ENCODE data around the gene FBXO21. TPM values are rescaled to one million over a fixed set of nuclear protein-coding genes. Genes with fewer than 3 reads are reported as not detected.

Gene FBXO21
- polyA plus RNA-seq, 1 donor (not counting 4 experiments of a cell fraction or from before 2014, with no cell fraction given) = 21.9 TPM

DNA sequence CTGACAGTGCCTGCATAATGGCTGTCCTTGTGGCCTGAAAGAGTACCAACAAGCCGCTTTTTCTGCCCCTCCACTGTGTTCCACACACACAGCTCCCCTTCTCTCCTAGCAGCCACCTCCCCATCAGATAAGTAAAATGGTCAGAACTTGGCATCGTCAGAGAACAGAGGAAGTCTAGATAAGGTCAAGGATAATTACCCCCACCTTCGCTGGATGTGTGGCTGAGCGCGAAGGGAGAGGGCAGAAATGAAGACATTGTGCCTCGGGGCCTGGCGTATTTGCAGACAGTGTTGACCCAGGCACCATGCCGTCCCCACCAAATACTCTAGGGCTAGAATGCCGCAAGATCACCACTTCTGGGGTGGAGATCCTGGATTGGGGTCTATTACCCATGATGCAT lies 30.6 kb downstream of the FBXO21 start:
- dilution Hi-C loops (cut with MboI; ENCODE audit: extremely low pct_ligation_motif_present, low sequenced_read_pairs) = no loop called here
- Histone ChIP-seq H3K27me3 (ENCODE audit: control insufficient read depth, extremely low read depth, insufficient read depth, low read length) (no peaks in the 10 kb centered on the region), H3K27ac (ENCODE audit: control insufficient read depth, insufficient read depth, low read length) (no peak overlapping the region), H3K36me3 (ENCODE audit: control insufficient read depth in 2 of 2, extremely low read depth in 1 of 2, insufficient read depth in 2 of 2, low read length in 2 of 2) (peaks cover 31 to 36% of the 10 kb centered on the region in 2 experiments), H3K9me1 (ENCODE audit: control insufficient read depth, extremely low read depth, insufficient read depth, low read length) (no peaks in the 10 kb centered on the region), H3K4me3 (ENCODE audit: control insufficient read depth in 2 of 3, extremely low read depth in 1 of 3, insufficient read depth in 2 of 3, low read depth in 1 of 3, low read length in 3 of 3) (no peak overlapping the region), H3K79me2 (ENCODE audit: control insufficient read depth, insufficient read depth, low read length) (no peaks in the 10 kb centered on the region), H4K20me1 (ENCODE audit: control insufficient read depth, extremely low read depth, insufficient read depth, low read length) (peaks cover 2% of the 10 kb centered on the region), H3K9me3 (ENCODE audit: control insufficient read depth, low read depth, low read length) (no peaks in the 10 kb centered on the region), H3K9ac (ENCODE audit: control insufficient read depth, extremely low read depth, insufficient read depth, low read length) (no peak overlapping the region), H3K4me2 (ENCODE audit: control insufficient read depth, extremely low read depth, insufficient read depth, low read depth, low read length) (no peak overlapping the region), H3K4me1 (ENCODE audit: control insufficient read depth, extremely low read depth, insufficient read depth, low read length) (no peaks in the 10 kb centered on the region), H2AFZ (ENCODE audit: control insufficient read depth, low read length) (no peak overlapping the region)
- no peak for TF ChIP-seq EZH2 (IDR thresholded peaks at IDR 0.05; ENCODE audit: low read length)
- TF ChIP-seq, protein P1, sequence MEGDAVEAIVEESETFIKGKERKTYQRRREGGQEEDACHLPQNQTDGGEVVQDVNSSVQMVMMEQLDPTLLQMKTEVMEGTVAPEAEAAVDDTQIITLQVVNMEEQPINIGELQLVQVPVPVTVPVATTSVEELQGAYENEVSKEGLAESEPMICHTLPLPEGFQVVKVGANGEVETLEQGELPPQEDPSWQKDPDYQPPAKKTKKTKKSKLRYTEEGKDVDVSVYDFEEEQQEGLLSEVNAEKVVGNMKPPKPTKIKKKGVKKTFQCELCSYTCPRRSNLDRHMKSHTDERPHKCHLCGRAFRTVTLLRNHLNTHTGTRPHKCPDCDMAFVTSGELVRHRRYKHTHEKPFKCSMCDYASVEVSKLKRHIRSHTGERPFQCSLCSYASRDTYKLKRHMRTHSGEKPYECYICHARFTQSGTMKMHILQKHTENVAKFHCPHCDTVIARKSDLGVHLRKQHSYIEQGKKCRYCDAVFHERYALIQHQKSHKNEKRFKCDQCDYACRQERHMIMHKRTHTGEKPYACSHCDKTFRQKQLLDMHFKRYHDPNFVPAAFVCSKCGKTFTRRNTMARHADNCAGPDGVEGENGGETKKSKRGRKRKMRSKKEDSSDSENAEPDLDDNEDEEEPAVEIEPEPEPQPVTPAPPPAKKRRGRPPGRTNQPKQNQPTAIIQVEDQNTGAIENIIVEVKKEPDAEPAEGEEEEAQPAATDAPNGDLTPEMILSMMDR (optimal IDR thresholded peaks at IDR 0.05 in 1 of 3, IDR thresholded peaks at IDR 0.05 in 1 of 3, conservative IDR thresholded peaks at IDR 0.05 in 1 of 3; ENCODE audit: extremely low read depth in 1 of 3, insufficient read depth in 2 of 3, low read length in 3 of 3) = no peak
- no peak for DNase-seq (ENCODE audit: low read depth, low spot score)
- FAIRE-seq = no peak

DNA sequence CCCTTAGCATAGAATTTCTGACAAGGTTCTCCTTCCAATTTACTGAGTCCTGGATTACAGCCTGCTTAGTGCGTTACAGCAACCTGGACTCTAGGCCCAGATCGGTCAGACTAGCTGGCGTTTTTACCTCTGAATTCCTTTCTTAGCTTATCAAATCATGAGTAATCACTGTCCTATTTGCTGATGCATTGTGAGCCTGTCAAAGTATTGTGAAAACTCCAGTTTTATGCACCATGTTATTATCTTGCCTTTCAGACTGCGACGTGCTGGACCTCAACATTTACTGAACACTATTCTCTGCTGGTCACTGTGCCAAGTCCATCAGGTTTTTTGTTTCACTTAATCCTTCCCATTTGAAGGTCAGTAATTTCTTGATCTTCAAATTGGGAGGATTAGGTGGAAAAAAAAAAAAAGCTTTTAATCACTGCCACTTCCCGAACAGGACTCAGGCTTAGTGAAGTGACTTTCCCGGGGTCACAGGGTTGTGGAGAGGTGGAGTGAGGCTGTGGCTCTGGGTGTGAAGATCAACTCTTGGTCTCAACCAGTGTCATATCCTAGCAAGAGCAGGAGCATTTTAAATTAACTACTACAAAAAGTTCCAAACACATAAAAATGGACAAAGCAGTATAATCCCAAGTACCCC lies 31.2 kb downstream of the FBXO21 start:
- Histone ChIP-seq H3K36me3 (ENCODE audit: control insufficient read depth in 2 of 2, extremely low read depth in 1 of 2, insufficient read depth in 2 of 2, low read length in 2 of 2) (peaks cover 36 to 37% of the 10 kb centered on the region in 2 experiments), H2AFZ (ENCODE audit: control insufficient read depth, low read length) (no peak overlapping the region), H3K4me3 (ENCODE audit: control insufficient read depth in 2 of 3, extremely low read depth in 1 of 3, insufficient read depth in 2 of 3, low read depth in 1 of 3, low read length in 3 of 3) (no peak overlapping the region), H3K9me3 (ENCODE audit: control insufficient read depth, low read depth, low read length) (no peaks in the 10 kb centered on the region), H3K9ac (ENCODE audit: control insufficient read depth, extremely low read depth, insufficient read depth, low read length) (no peak overlapping the region), H3K9me1 (ENCODE audit: control insufficient read depth, extremely low read depth, insufficient read depth, low read length) (no peaks in the 10 kb centered on the region), H4K20me1 (ENCODE audit: control insufficient read depth, extremely low read depth, insufficient read depth, low read length) (peaks cover 2% of the 10 kb centered on the region), H3K79me2 (ENCODE audit: control insufficient read depth, insufficient read depth, low read length) (no peaks in the 10 kb centered on the region), H3K4me1 (ENCODE audit: control insufficient read depth, extremely low read depth, insufficient read depth, low read length) (no peaks in the 10 kb centered on the region), H3K27me3 (ENCODE audit: control insufficient read depth, extremely low read depth, insufficient read depth, low read length) (no peaks in the 10 kb centered on the region), H3K27ac (ENCODE audit: control insufficient read depth, insufficient read depth, low read length) (no peak overlapping the region), H3K4me2 (ENCODE audit: control insufficient read depth, extremely low read depth, insufficient read depth, low read depth, low read length) (no peak overlapping the region)
- FAIRE-seq (no peak), DNase-seq (ENCODE audit: low read depth, low spot score) (no peak)
- dilution Hi-C loops (cut with MboI; ENCODE audit: extremely low pct_ligation_motif_present, low sequenced_read_pairs) = no loop called here
- TF ChIP-seq, protein P1 (optimal IDR thresholded peaks at IDR 0.05 in 1 of 3, IDR thresholded peaks at IDR 0.05 in 1 of 3, conservative IDR thresholded peaks at IDR 0.05 in 1 of 3; ENCODE audit: extremely low read depth in 1 of 3, insufficient read depth in 2 of 3, low read length in 3 of 3) = no peak
- no peak for TF ChIP-seq EZH2 (IDR thresholded peaks at IDR 0.05; ENCODE audit: low read length)
